ENCODE results near the gene INVS.
"Not testable (repeated sequence)": the region's sequence is repeated elsewhere in the genome, so short reads cannot be mapped to it uniquely, and the experiment has no call there.

The INVS gene, protein sequence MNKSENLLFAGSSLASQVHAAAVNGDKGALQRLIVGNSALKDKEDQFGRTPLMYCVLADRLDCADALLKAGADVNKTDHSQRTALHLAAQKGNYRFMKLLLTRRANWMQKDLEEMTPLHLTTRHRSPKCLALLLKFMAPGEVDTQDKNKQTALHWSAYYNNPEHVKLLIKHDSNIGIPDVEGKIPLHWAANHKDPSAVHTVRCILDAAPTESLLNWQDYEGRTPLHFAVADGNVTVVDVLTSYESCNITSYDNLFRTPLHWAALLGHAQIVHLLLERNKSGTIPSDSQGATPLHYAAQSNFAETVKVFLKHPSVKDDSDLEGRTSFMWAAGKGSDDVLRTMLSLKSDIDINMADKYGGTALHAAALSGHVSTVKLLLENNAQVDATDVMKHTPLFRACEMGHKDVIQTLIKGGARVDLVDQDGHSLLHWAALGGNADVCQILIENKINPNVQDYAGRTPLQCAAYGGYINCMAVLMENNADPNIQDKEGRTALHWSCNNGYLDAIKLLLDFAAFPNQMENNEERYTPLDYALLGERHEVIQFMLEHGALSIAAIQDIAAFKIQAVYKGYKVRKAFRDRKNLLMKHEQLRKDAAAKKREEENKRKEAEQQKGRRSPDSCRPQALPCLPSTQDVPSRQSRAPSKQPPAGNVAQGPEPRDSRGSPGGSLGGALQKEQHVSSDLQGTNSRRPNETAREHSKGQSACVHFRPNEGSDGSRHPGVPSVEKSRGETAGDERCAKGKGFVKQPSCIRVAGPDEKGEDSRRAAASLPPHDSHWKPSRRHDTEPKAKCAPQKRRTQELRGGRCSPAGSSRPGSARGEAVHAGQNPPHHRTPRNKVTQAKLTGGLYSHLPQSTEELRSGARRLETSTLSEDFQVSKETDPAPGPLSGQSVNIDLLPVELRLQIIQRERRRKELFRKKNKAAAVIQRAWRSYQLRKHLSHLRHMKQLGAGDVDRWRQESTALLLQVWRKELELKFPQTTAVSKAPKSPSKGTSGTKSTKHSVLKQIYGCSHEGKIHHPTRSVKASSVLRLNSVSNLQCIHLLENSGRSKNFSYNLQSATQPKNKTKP

GRCh38 chr9:100098887-100099721, at the start of gene INVS, which contains the start of gene ERP44:
Gene INVS, plus strand, starts transcription at chr9:100099243. Its CDS starts 5,279 bp downstream, at chr9:100104522.
Gene ERP44, minus strand, starts transcription at chr9:100099000. Its CDS starts 160 bp downstream, at chr9:100098840.
- Histone ChIP-seq H3K27me3 (ENCODE audit: control insufficient read depth, insufficient read depth, low read length) (no peaks in the 10 kb centered on the region), H3K27ac (ENCODE audit: low read depth, low read length) (peak within 1 kb of the TSS; percentile 56)

GRCh38 chr9:100049551-100049950, 49.5 kb upstream of the INVS start:
- no peaks in the 10 kb centered on the region for H3K9me3 ChIP-seq (ENCODE audit: control insufficient read depth, insufficient read depth, low read length)
- H3K4me3 ChIP-seq (ENCODE audit: low read depth, low read length), result no peak overlapping the region
- no peaks in the 10 kb centered on the region for H3K27me3 ChIP-seq (ENCODE audit: control insufficient read depth, insufficient read depth, low read length)
- peaks cover 6% of the 10 kb centered on the region; the same call in 1 of the 2 replicates for H3K4me1 ChIP-seq (ENCODE audit: control insufficient read depth, insufficient read depth, low read length)
- H3K27ac ChIP-seq (ENCODE audit: low read depth, low read length), result no peak overlapping the region
- H3K9ac ChIP-seq (ENCODE audit: low read depth, low read length), result no peak overlapping the region
- peaks cover 15% of the 10 kb centered on the region for H3K36me3 ChIP-seq (ENCODE audit: control insufficient read depth, insufficient read depth, low read length)

More at GRCh38 chr9:100098887-100099721, at the start of gene INVS, which contains the start of gene ERP44:
- Histone ChIP-seq H3K4me3 (ENCODE audit: low read depth, low read length) (peak within 1 kb of the TSS; percentile 98), H3K4me1 (ENCODE audit: control insufficient read depth, insufficient read depth, low read length) (peaks cover 14% of the 10 kb centered on the region), H3K9me3 (ENCODE audit: control insufficient read depth, insufficient read depth, low read length) (no peaks in the 10 kb centered on the region), H3K9ac (ENCODE audit: low read depth, low read length) (peak within 1 kb of the TSS; percentile 77), H3K36me3 (ENCODE audit: control insufficient read depth, insufficient read depth, low read length) (no peaks in the 10 kb centered on the region; the same call in 1 of the 2 replicates)

- Histone ChIP-seq H3K27ac (ENCODE audit: low read depth, low read length) (no peak overlapping the region), H3K4me3 (ENCODE audit: low read depth, low read length) (no peak overlapping the region), H3K9me3 (ENCODE audit: control insufficient read depth, insufficient read depth, low read length) (no peaks in the 10 kb centered on the region), H3K9ac (ENCODE audit: low read depth, low read length) (no peak overlapping the region), H3K4me1 (ENCODE audit: control insufficient read depth, insufficient read depth, low read length) (no peaks in the 10 kb centered on the region), H3K27me3 (ENCODE audit: control insufficient read depth, insufficient read depth, low read length) (no peaks in the 10 kb centered on the region), H3K36me3 (ENCODE audit: control insufficient read depth, insufficient read depth, low read length) (peaks cover 20% of the 10 kb centered on the region)
These were observed 46.7 kb upstream of the INVS start for GRCh38 chr9:100052375-100052774.

GRCh38 chr9:100056561-100056960, 42.5 kb upstream of the INVS start:
- H3K27ac ChIP-seq (ENCODE audit: low read depth, low read length), result no peak overlapping the region
- H3K36me3 ChIP-seq (ENCODE audit: control insufficient read depth, insufficient read depth, low read length), result peaks cover 10% of the 10 kb centered on the region
- no peaks in the 10 kb centered on the region for H3K9me3 ChIP-seq (ENCODE audit: control insufficient read depth, insufficient read depth, low read length)
- H3K9ac ChIP-seq (ENCODE audit: low read depth, low read length), result no peak overlapping the region
- H3K4me1 ChIP-seq (ENCODE audit: control insufficient read depth, insufficient read depth, low read length), result no peaks in the 10 kb centered on the region
- H3K4me3 ChIP-seq (ENCODE audit: low read depth, low read length), result no peak overlapping the region
- no peaks in the 10 kb centered on the region for H3K27me3 ChIP-seq (ENCODE audit: control insufficient read depth, insufficient read depth, low read length)

DNA sequence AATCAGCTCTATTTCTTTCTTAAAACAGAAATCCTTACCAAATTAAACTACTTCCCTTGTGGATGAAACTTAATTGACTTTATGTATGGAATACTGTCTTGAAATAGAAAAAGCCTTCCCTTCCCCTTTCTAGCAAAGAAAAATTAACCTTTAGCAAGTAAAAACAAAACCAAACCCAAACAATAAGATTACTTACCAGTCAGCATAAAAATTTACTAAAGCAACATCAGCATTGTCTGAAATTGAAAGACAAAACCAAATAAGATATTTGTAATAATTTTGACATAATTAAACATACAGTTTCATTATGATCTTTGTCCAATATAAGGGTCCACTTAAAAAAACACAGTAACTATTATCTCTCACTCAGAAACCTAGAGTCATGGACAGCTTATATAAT, 41.4 kb upstream of the INVS start:
- Histone ChIP-seq H3K9me3 (ENCODE audit: control insufficient read depth, insufficient read depth, low read length) (no peaks in the 10 kb centered on the region), H3K4me1 (ENCODE audit: control insufficient read depth, insufficient read depth, low read length) (no peaks in the 10 kb centered on the region), H3K4me3 (ENCODE audit: low read depth, low read length) (no peak overlapping the region), H3K27ac (ENCODE audit: low read depth, low read length) (no peak overlapping the region), H3K36me3 (ENCODE audit: control insufficient read depth, insufficient read depth, low read length) (peaks cover 8% of the 10 kb centered on the region; the same call in 1 of the 2 replicates), H3K27me3 (ENCODE audit: control insufficient read depth, insufficient read depth, low read length) (no peaks in the 10 kb centered on the region), H3K9ac (ENCODE audit: low read depth, low read length) (no peak overlapping the region)

DNA sequence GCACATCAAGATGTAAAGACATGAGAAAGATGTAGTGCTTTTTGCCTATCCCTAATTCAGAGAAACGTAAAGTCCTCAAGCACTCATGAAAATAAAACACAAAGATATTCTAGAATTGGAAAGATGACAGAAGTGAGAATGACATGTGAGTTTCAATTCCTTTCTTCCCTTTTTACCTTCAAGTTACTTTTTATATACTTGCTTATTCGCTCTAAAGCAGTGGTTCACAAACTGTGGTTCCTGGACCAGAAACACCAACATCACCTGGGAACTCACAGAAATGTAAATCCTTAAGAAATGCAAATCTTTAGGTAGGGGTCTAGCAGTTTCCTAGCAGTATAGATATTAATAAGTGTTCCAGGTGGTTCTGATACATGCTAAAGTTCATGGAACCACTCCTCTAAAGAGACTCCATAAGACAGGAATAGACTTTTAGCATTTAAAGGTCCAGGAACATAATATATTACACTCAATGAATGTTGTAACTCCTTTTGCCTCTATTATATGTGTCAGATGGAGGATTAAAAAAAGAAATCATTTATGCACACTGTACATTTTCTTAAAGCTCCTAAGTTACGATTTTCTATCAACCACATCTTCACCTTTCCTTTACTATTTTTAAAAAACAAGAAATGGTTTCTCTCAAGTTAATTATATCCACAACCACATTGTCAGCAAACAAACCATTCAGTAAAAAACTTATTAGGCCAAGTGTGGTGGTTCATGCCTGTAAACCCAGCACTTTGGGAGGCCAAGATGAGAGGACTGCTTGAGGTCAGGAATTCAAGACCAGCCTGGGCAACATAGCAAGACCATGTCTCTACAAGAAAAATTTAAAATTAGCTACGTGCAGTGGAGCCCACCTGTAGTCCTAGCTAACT, 40.1 kb upstream of the INVS start:
- H3K9me3 ChIP-seq (ENCODE audit: control insufficient read depth, insufficient read depth, low read length), result no peaks in the 10 kb centered on the region
- H3K27me3 ChIP-seq (ENCODE audit: control insufficient read depth, insufficient read depth, low read length), result no peaks in the 10 kb centered on the region
- peaks cover 8% of the 10 kb centered on the region; the same call in 1 of the 2 replicates for H3K36me3 ChIP-seq (ENCODE audit: control insufficient read depth, insufficient read depth, low read length)
- H3K27ac ChIP-seq (ENCODE audit: low read depth, low read length), result no peak overlapping the region
- H3K9ac ChIP-seq (ENCODE audit: low read depth, low read length), result no peak overlapping the region
- no peak overlapping the region for H3K4me3 ChIP-seq (ENCODE audit: low read depth, low read length)
- peaks cover 8% of the 10 kb centered on the region for H3K4me1 ChIP-seq (ENCODE audit: control insufficient read depth, insufficient read depth, low read length)

GRCh38 chr9:100062683-100063082, 36.4 kb upstream of the INVS start:
- not testable (repeated sequence) for H3K9ac ChIP-seq (ENCODE audit: low read depth, low read length); H3K9me3 ChIP-seq (ENCODE audit: control insufficient read depth, insufficient read depth, low read length); H3K4me3 ChIP-seq (ENCODE audit: low read depth, low read length); H3K36me3 ChIP-seq (ENCODE audit: control insufficient read depth, insufficient read depth, low read length); H3K27me3 ChIP-seq (ENCODE audit: control insufficient read depth, insufficient read depth, low read length)
- peak overlapping the region; percentile 73 for H3K27ac ChIP-seq (ENCODE audit: low read depth, low read length)
- H3K4me1 ChIP-seq (ENCODE audit: control insufficient read depth, insufficient read depth, low read length), result peaks cover 12% of the 10 kb centered on the region

GRCh38 chr9:100063185-100063584, 35.9 kb upstream of the INVS start:
- no peaks in the 10 kb centered on the region for H3K27me3 ChIP-seq (ENCODE audit: control insufficient read depth, insufficient read depth, low read length)
- H3K36me3 ChIP-seq (ENCODE audit: control insufficient read depth, insufficient read depth, low read length), result peaks cover 3% of the 10 kb centered on the region; the same call in 1 of the 2 replicates
- no peaks in the 10 kb centered on the region for H3K9me3 ChIP-seq (ENCODE audit: control insufficient read depth, insufficient read depth, low read length)
- H3K27ac ChIP-seq (ENCODE audit: low read depth, low read length), result peak overlapping the region; percentile 73
- H3K4me3 ChIP-seq (ENCODE audit: low read depth, low read length), result no peak overlapping the region
- H3K4me1 ChIP-seq (ENCODE audit: control insufficient read depth, insufficient read depth, low read length), result peaks cover 12% of the 10 kb centered on the region
- H3K9ac ChIP-seq (ENCODE audit: low read depth, low read length), result no peak overlapping the region

- no peak overlapping the region for H3K27ac ChIP-seq (ENCODE audit: low read depth, low read length)
- no peaks in the 10 kb centered on the region for H3K36me3 ChIP-seq (ENCODE audit: control insufficient read depth, insufficient read depth, low read length)
- H3K9me3 ChIP-seq (ENCODE audit: control insufficient read depth, insufficient read depth, low read length), result no peaks in the 10 kb centered on the region
- peaks cover 12% of the 10 kb centered on the region for H3K4me1 ChIP-seq (ENCODE audit: control insufficient read depth, insufficient read depth, low read length)
- H3K9ac ChIP-seq (ENCODE audit: low read depth, low read length), result no peak overlapping the region
- no peaks in the 10 kb centered on the region for H3K27me3 ChIP-seq (ENCODE audit: control insufficient read depth, insufficient read depth, low read length)
- H3K4me3 ChIP-seq (ENCODE audit: low read depth, low read length), result no peak overlapping the region
These were observed 34.0 kb upstream of the INVS start for GRCh38 chr9:100064872-100065581.
